GM18873 (cell line): ENCODE results near the gene TMEM243.
"Not testable (repeated sequence)": the region's sequence is repeated elsewhere in the genome, so short reads cannot be mapped to it uniquely, and the experiment has no call there.

Source experiments
- ATAC-seq: cut with Tn5 transposase; IDR thresholded peaks from one replicate; pipeline ENCODE4 v1.9.1; 2021; ENCODE audit warnings: mild to moderate bottlenecking, moderate library complexity, moderate number of reproducible peaks; ENCODE audit not compliant: unreplicated experiment, low FRiP score

The TMEM243 gene

GRCh38 chr7:87219545-87220025, at the start of gene TMEM243:
TSS of gene TMEM243 (minus strand) at chr7:87219732. CDS start at chr7:87219503, 229 bp downstream.
- ATAC-seq, result peak; percentile 40

GRCh38 chr7:87267239-87267900, 47.8 kb upstream of the TMEM243 start:
- ATAC-seq, result no peak

GRCh38 chr7:87263537-87263936, 44.0 kb upstream of the TMEM243 start:
- ATAC-seq, result no peak

- no peak for ATAC-seq
Measured at GRCh38 chr7:87253589-87254087, 34.1 kb upstream of the TMEM243 start.

GRCh38 chr7:87245671-87246070, 26.1 kb upstream of the TMEM243 start:
- ATAC-seq, result not testable (repeated sequence)

- not testable (repeated sequence) for ATAC-seq
Measured at GRCh38 chr7:87238464-87239051, 19.0 kb upstream of the TMEM243 start.

GRCh38 chr7:87234949-87235348, 15.4 kb upstream of the TMEM243 start:
- no peak for ATAC-seq

GRCh38 chr7:87231711-87232110, 12.2 kb upstream of the TMEM243 start:
- no peak for ATAC-seq

GRCh38 chr7:87231258-87231657, 11.7 kb upstream of the TMEM243 start:
- ATAC-seq, result no peak

GRCh38 chr7:87226495-87226894, 7.0 kb upstream of the TMEM243 start:
- ATAC-seq, result no peak

GRCh38 chr7:87225696-87226095, 6.2 kb upstream of the TMEM243 start:
- no peak for ATAC-seq

- no peak for ATAC-seq
Measured at GRCh38 chr7:87223666-87224065, 4.1 kb upstream of the TMEM243 start.

GRCh38 chr7:87220734-87221215, 1.2 kb upstream of the TMEM243 start:
- ATAC-seq, result no peak

GRCh38 chr7:87220026-87220733, 648 bp upstream of the TMEM243 start:
- peak; percentile 24 for ATAC-seq

GRCh38 chr7:87218796-87219544, 562 bp downstream of the TMEM243 start:
- ATAC-seq, result peak; percentile 12

GRCh38 chr7:87217983-87218653, 1.4 kb downstream of the TMEM243 start:
- no peak for ATAC-seq

- ATAC-seq, result peak; percentile 64
Measured at GRCh38 chr7:87216701-87217508, 2.6 kb downstream of the TMEM243 start.

GRCh38 chr7:87215046-87215445, 4.5 kb downstream of the TMEM243 start:
- ATAC-seq, result no peak

GRCh38 chr7:87213811-87214210, 5.7 kb downstream of the TMEM243 start:
- no peak for ATAC-seq
